ENCODE measurements around the gene TMEM108.
A peak's percentile ranks its signal among the peaks of the same experiment; 100 is the strongest.

The TMEM108 gene

GRCh38 chr3:133238015-133238414 lies 199.8 kb downstream of the TMEM108 start:
- DNase-seq = no peak

DNA sequence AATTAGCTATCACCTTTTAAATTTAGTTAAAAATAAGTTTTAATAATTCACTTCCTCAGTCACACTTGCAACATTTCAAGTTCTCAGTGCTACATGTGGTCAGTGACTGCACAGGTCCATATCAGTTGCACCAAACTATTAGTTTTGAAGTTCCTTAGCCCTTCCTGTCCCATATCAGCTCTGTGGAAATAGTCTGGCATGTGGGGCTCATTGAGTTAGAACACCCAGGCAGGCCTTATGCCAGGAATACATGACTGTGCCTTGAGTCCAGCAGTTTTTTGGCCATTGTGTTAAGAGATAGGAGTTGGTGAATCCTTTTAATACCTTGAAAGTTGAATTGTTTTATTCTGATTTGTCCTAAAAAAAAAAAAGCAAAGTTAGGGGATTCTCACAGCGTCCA lies 207.9 kb downstream of the TMEM108 start:
- no peak for DNase-seq

- DNase-seq = no peak
These were observed 208.6 kb downstream of the TMEM108 start for GRCh38 chr3:133246773-133247172.

GRCh38 chr3:133248389-133248788 lies 210.2 kb downstream of the TMEM108 start:
- DNase-seq = no peak

GRCh38 chr3:133249490-133249889 lies 211.3 kb downstream of the TMEM108 start:
- DNase-seq = no peak

DNA sequence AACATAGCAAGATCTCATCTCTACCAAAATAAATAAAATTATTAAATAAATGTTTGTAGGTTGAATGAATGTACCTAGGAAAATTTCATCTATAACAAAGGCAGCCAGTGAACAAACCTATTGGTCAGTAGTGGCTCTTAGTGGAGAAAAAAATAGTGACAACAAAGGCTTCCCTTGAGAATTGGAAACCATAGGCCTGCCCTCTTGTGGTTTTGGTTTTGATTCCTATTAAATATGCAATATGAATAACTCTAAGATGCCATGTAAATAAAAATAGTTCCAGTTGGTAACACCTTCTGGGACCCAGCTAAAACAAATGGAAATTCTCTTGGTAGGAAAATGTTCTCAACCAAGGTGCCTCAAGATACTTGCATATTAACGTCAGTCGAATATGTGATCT lies 216.0 kb downstream of the TMEM108 start:
- no peak for DNase-seq

DNA sequence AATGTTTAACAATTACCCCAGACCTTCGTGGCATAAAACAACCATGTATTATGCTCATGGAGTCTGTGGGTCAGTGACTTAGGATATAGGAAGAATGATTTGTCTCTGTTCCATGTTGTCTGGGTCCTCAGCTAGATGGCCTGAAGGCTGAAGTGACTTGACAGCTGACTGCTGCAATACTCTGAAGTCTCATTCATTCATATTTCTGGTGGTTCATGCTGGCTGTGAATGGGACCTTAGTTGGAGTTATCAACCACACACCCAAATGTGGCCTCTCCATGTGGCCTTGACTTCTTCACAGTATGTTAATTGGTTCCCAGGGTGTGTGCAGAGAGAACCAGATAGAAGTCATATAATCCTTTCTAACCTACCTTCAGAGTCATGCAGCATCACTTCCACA lies 216.5 kb downstream of the TMEM108 start:
- DNase-seq = no peak

- no peak for DNase-seq
These were observed 218.7 kb downstream of the TMEM108 start for GRCh38 chr3:133256787-133257483.

- no peak for DNase-seq
These were observed 220.2 kb downstream of the TMEM108 start for GRCh38 chr3:133258358-133258757.

DNA sequence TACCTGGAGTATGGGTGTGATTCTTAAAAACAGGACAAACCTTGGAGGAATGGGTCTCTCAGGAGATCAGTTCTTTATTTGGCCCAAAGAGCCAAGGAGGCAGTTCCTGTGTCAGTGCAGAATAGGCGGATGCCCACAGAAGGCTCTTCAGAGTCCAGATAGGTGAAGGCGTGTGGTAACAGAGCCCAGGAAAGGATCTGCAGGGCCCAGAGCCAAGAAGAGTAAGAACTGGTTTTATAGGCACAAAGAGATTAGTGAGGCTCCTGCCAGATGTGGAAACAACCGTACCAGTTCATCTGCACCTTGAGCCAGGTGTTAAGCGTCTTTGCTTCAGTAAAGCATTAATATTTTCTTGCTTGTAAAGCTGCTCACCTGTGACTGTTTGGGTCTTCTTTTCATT lies 221.6 kb downstream of the TMEM108 start:
- DNase-seq = no peak

GRCh38 chr3:133262333-133262732 lies 224.1 kb downstream of the TMEM108 start:
- no peak for DNase-seq

DNA sequence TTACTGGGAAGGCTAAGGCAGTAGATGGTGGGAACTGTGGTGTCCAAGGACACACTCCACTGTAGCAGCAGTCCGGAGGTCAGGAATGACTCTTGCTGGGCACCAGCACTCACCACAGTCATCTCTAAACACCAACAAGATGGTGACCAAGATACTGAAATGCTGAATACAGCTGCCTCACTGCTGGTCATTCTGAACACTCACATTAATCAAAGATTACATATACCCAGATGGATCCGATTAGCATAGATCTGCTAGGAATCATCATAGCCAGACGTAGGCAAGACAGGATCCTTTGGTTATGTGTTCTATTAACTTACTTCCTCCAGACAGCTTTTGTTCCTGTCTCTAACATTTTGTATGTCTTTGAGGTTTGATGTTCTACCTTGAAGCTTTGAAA lies 226.7 kb downstream of the TMEM108 start:
- no peak for DNase-seq

- no peak for DNase-seq
These were observed 230.5 kb downstream of the TMEM108 start for GRCh38 chr3:133268726-133269134.

DNA sequence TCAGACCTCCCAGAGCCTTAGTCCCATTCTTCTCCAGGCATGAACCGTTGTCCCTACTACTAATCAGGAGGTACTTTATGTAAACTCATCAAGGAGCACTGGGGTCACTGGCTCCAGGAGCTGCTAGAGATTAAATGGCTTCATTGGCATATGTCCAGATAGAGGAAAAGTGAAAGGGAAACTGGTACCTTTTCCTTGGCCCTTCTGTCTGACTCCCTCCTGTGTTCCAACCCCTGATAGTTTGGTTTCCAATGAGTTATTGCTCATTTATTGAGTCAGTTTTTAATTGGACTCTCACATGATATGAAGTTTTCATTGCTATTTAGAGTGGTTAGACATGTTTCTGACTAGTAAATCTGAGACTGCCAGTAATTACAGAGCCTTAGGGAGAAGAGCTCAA lies 231.2 kb downstream of the TMEM108 start:
- peak; percentile 13 for DNase-seq

- DNase-seq = no peak
These were observed 232.4 kb downstream of the TMEM108 start for GRCh38 chr3:133270631-133271030.

DNA sequence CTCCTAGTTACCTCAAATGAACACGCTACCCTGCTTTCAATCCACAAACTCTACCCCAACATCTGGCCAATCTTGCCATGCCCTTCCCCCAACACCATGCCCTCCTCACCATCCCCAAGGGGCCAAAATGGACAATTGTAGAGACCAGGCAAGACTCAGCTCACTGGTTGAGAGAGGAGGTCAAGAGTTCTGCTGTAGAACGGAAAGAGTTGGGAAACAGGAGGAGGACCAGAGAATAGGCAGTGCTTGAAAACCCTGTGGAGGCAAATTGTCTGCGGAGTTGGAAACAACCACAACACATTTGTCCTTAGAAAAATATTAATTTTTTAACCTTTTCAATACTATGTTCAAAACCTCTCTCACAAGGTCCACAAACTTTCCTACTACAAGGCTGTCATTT lies 232.9 kb downstream of the TMEM108 start:
- DNase-seq = no peak

DNA sequence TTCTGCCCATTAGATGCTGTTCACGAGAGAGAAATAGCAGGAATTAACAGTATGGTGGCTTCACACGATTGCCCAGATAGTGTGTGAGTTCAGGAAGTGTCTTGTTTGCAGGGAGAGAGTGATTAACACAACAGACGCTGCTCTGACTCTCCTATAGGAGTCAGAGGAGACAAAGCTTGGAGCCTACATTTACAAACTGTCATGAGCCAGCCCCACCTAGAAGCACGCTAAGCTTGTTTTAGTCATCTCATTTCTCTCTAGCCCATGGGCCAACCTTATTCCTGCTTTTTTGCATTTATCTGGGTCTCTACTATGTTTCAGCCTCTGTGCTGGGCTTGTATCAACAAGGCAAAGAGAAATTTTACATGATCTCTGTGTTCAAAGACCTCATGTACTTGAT lies 233.3 kb downstream of the TMEM108 start:
- no peak for DNase-seq

- DNase-seq = no peak
These were observed 235.2 kb downstream of the TMEM108 start for GRCh38 chr3:133273346-133273745.

DNA sequence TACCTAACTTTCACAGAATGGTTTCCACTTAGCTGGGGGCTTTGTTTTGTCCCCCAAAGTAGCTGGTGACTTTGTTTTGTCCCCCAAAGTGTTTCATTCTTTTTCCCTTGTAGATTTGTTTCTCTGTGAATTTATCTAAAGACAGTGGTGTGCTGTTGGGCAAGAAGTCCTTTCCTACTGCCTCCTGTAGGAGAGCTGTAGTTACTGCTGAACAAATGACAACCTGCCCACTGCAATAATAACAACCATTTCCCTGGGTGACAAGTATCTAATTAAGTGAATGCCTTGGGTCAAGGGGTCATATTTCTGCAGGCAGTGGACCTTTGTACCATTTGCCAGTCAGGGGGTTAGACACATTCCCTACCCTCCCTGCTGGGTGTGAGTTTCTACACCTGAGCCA lies 236.3 kb downstream of the TMEM108 start:
- no peak for DNase-seq

GRCh38 chr3:133276594-133276993 lies 238.4 kb downstream of the TMEM108 start:
- no peak for DNase-seq

DNA sequence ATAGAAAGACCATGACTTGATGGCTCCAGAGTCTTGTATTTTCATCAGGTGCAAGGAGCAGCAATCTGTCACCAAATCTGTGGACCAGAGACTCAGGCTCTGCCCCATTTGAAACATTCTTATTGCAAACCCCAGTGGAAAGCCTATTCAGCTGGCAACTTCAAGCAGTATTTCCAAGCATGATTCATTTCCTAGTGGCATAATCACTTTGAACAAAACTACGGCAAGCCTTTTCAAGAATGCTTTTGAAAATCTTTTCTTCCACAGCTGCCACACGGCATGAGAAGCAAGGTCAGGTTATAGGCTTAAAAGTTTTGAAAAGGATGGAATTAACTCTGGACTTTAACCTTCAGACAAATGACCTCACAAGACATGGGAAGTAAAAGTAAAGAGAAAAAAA lies 239.6 kb downstream of the TMEM108 start:
- DNase-seq = no peak

- no peak for DNase-seq
These were observed 240.3 kb downstream of the TMEM108 start for GRCh38 chr3:133278260-133279043.

- DNase-seq = no peak
These were observed 242.4 kb downstream of the TMEM108 start for GRCh38 chr3:133280586-133280985.

DNA sequence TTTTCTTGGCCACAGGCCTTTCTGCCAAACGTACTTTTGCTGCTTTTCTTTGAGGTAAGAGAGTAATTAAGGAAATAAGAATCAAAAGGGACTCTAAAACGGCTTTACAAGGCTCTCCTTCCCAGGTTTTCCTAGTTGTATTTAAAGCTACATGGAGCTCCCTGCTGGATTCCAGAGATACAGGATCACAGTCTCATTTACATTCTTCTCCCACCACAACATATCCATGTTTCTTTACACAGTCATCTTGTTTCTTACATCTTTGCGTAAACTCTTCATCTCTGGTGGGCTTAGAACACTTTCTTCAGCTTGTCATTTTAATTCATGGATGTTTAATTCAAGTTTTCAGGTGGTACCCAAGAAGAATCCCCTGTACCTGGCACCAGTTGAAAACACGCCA lies 244.0 kb downstream of the TMEM108 start:
- no peak for DNase-seq

Measured in NCI-H2107 (cell line).